GM19240 (cell line): ENCODE results near the gene GALNT13.
"Not testable (repeated sequence)": the region's sequence is repeated elsewhere in the genome, so short reads cannot be mapped to it uniquely, and the experiment has no call there.

Source experiments
- DNase-seq: peaks from one replicate; pipeline ENCODE4 v3.0.0; 2011; ENCODE audit warnings: low spot score; ENCODE audit not compliant: insufficient read length

Gene GALNT13

DNA sequence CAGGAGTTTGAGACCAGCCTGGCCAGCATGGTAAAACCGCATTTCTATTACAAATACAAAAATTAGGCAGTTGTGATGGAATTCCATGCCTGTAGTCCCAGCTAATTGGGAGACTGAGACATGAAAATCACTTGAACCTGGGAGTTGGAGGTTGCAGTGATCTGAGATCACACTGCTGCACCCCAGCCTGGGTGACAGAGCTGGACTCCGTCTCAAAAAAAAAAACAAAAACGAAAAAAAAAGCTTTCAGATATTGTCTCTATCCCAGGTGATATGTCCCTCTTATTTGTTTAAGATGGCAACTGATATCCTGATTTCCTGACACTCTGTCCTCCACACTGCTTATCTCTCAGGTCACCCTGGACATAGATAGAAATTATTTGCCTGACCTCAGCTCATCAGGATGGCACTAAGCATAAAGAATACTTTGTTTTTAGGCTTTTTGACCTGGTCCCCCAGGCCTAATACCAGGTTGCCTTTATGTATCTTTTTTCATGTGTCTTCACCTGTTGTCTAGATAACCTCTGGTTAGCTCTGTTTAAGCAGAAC is 531.6 kb downstream of the GALNT13 start:
- DNase-seq: no peak

DNA sequence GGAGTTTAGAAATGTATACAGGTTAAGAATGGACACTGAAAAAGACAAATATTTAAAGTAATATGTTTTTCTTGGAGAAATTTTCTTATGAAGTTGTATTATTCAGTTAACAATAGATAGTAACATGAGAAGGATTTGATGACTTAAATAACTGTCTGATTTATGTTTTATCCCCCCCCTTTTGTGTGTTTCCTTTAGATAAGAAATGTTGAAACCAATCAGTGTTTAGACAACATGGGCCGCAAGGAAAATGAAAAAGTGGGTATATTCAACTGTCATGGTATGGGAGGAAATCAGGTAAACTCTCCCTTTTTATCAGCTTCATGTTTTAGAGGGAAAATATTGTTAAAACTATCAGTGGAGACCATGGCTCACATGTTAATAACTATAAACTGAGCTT is 537.1 kb downstream of the GALNT13 start:
- DNase-seq: no peak

DNA sequence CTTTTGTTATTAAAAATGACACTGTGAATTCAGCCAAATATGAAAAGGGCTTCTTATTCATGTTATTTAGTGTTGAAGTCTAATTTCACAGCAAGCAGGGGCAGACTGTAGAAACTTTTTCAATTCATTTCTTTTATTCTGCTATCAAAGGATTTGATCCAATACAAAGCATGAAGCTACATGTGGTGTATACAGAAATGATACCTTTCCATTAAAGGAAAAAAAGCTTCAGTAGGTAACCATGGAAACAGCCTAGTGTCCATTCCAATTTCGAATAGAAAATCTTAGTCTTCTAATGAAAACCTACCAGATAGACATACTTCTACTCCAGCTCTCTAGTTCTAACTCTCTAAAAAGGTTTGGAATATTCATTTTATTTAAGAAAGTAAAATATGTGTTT is 550.5 kb downstream of the GALNT13 start:
- DNase-seq: no peak

DNA sequence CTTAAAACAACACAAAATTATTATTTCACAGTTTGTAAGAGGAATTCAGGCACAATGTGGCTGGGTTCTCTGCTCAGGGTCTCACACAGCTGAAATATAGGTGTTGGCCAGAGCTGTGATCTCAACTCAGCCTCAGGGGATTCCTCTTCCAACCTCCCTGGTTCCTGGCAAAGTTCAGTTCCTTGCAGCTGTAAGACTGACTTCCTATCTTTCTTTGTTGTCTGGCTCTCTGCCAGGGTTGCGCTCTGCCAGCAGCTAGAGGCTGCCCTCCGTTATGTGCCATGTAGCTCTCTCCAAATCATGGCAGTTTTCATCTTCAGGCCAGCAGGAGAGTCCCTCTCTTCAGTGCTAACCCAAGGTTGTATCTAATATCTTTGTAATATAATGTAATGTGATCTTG is 554.3 kb downstream of the GALNT13 start:
- no peak for DNase-seq

DNA sequence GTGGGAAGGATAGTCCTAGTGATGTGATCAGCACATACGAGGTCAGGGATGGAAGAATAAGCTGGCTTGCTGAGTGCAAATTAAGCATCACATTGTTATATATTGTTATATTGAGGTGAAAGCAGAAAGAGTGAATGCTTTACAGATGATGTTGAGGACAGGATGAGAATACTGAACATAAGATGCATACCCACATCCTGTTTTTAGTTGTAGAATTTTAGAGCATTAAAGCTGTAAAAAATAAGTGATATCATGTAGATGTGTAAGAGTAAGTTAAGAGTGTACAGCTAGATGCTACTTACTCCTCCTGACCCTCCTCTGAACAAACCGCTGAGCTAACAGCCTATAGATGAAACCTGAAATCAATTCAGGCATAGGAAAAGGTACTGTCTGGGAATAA is 555.7 kb downstream of the GALNT13 start:
- no peak for DNase-seq

DNA sequence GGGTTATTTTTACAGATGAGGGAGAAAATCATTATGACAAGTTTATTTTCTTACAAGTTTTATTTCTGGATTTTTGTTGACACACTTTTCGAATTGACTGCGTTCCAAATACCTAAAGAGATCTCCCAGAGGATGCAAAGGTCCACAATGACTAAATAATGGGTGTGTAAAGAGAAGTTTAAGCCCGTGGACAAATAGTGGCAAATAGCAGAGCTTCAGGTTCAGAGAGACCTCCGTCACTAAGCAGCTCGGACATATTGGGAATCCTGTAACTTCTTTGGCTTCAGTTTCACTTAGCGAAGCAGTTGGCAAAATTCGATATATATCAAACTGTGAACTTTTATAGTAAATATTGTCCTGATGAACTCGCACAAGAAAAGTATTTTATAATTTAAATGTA is 556.3 kb downstream of the GALNT13 start:
- DNase-seq: no peak

DNA sequence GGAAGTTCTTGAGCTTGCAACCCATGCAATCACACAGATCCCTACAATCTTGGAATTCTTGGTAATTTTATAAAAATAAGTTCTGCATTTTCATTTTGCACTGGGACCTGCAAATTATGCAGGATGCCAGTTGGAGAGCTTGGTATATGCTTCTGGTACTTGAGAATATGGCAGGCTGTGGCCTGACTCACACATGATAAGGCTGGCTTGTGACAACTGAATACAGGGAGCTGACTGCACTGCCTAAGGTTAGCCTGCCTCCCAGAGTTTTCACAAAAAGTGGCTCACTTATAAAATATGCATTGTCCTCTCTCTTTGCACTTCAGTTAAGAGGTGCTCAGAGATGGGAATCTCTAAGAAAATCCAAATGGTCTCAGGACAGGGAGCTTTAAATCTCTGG is 561.3 kb downstream of the GALNT13 start:
- no peak for DNase-seq

DNA sequence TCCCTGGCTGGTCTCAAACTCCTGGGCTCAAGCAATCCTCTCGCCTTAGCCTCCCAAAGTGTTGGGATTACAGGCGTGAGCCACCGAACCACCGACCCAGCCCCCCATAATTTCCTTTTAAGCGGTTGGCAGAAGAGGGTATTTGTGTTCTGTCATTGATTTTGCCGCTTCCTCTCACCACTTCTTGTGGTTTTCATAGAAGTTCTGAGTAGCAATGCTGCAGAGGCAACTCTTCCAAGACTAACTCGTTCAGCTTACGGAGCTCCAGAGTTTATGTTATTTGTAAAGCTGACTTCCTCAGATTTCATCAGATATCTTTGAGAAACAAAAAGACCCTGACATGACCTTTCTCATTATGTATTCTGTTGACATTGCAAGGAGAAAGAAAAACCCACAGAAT is 565.4 kb downstream of the GALNT13 start:
- DNase-seq: no peak

DNA sequence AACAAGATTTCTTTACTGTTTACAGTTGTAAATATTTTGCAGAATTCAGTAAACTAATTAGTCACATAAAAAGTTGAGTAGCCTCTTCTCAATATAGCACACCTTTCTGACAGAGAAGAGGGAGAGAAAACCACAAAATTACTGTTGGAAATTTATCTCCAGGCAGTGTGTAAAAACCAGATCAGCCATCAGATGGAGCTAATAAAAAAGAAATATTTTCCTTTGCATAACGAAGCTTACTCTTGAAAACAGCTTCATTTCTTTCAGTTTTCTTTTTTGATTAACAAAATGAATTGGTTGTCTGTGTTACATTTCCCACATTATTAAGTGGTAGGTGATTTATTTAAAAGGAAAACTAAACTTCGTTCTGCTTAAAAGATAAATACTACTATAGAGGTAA is 567.4 kb downstream of the GALNT13 start:
- no peak for DNase-seq

DNA sequence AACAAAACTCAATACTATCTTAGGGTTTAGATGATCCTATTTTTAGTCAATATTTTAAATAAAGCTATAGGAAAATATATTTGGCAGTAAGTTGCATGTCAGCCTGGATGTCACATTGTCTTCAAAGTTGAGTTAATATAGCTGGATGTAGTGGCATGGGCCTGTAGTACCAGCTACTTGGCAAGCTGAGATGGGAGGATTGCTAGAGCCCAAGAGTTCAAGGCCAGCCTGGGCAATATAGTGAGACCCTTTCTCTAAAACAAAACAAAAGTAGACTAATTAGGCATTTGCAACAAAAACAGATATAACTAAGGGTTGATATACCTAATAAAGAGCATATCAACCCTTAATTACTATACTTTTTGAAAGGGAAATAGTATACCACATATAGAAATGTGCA is 572.2 kb downstream of the GALNT13 start:
- DNase-seq: no peak

DNA sequence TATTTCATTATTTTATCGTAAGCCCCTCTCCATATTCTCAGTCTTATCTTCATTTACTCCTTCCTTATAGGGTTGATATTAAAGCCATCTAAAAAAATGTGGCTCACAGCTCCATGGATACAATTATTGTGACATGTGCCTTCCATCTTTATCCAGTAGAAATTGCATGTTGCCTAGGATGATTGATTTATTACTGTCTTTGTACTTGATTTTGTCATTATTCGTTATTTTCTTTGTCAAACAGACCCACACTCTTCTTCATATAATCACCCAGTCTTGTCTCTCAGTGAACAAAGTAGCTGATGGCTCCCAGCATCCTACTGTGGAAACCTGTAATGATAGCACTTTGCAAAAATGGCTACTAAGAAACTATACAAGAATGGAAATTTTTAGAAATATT is 574.6 kb downstream of the GALNT13 start:
- no peak for DNase-seq

DNA sequence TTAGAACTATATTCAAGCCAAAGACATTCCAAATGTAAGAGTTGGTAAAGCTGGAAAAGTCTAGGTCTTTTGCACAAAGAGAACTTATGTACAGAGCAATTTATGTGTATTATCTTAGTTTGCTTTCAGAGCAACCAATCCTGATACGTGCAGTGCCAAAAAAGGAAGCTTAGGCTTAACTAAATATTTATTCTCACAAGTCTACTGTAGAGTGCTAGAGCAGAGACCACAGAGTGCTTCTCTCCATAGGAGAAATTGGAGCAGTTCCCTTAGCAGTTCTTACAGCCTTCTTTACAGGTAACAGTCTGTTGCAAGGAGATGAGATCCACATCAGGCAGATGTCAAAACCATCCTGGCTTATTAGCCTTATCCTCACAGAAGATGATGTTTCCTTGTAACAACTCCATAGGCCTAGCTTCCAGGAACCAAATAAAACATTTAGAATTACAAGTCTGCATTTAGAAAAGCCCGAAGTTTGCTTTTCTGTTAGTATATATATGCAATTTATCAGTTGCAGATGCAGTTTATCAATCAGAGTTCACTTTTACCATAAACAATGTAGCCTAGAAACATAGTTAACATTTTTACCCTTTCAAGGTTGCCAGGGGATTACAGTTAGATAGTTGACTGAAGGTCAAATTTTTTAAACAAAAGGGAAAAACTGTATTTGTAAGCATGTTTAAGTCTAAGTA is 576.2 kb downstream of the GALNT13 start:
- DNase-seq: no peak

DNA sequence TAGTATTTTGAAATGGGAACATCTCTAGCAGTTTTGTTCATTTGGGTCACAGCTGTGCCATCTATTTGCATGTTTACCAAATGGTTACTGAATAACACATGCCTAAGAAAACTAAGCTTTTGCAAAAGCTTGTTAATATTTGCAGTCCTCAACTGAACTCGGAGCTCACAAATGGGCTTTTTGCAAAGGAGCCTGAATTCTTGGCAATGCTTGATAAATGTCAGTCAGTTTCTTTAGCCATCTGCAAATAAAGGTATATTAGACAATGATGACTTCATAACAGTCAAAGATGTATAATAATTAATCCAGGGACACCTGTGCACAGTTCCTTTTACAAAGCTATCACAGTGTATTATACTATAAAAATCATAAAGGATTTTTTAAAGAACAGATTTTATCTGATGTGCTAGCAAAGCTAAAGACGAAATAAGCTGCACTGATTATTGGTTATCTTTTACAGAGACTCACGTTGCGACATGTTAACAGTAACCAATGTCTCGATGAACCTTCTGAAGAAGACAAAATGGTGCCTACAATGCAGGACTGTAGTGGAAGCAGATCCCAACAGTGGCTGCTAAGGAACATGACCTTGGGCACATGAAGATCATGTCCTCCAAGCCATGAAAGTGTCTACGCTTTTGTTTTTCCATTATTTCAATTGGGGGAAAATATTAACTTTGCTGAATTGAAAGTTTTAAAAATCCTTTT is 578.4 kb downstream of the GALNT13 start:
- no peak for DNase-seq

DNA sequence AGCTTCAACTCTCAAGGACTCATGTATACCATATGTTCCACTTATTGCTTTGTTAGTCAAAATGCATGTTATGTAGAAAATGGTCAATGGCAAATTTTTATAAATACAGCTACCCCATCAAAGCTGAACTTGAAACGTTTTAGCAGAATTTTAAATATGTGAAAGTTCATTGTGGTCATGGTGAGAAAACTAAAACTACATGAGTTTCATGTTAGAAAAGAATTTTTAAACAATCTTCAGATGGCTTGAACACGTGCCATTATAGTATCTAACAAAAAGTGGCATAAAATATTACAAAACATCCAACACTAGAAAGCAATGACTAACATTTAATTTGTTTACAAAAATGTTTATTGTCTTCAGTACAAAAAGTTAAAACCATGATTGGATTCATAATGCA is 580.7 kb downstream of the GALNT13 start:
- no peak for DNase-seq

DNA sequence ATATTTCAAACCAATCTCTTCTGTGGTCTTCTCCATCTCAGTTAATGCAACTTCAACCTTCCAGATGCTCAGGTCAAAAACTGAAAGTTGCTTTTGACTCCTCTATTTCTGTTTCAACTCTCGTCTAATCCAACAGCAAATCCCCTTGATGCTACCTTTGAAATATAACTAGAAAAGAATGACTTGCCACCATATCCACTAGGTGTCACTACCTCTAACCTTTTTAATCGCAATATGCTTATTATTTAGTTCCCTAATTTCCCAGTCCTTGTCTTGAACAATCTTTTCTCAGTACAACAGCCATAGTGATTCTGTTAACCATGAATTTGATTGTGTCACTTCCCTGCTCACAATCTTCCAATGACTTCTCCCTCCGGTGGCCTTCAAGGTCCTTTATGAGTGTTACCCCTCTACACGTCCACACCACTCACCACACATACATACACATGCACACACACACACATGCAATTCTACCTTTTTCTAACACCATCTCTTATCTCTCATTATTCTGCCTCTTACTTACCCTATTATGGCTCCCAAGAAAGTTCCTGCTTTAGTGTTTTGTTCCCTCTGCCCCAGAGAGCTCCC is 581.3 kb downstream of the GALNT13 start:
- no peak for DNase-seq

DNA sequence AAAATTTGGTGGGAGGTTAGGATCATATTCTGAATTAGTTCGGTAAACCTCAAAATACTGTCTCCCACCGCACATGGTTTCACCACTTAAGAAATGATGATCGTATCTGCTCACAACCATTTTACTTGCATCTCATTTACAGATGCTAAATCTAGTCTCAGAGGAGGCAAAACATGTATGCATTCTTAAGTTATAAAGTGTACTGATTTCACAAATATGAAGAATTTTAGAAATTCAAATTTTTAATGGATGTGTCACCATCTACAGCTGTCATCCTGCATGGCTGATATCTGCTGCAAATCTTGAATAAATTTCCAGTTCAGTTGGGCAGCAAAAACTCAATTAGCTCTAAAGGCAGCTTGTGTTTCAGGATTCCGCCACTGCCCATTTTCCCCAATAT is 583.4 kb downstream of the GALNT13 start:
- DNase-seq: no peak

DNA sequence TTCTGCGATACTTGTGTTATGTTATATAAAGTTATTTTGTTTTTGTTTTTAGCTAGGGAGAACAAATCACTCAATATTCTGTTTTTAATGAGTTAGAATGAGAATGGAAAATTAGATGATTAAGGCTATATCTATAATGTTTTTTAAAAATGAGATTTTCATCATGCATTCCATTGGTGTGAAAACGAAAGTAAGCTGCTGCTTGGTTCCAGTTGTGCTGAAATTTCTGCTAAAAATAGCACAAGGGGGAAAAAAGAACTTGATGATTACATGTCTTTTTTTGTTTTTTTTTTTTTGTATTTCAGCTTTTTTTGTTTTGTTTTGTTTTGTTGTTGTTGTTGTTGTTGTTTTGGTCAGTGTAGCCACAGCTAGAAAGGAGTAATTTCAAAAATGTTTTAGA is 584.1 kb downstream of the GALNT13 start:
- DNase-seq: no peak

DNA sequence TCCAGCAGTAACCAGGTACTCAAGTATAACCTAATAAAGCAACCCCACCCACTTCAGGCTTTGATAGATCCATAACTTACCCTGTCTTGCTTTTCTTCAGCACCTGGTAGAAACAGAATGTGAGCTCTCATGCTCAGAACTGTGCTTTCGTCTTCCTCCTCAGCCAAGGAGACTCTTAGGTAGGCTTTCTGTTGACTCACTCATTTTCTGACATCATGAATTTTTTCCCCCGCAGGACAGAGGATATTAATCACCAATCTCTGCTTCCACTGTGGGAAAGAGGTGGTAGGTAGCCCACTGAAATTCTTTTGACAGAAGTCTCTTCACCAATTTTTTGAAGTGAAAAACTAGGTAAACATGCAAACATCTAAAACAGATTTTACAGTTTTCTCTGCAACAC is 585.6 kb downstream of the GALNT13 start:
- DNase-seq: no peak

DNA sequence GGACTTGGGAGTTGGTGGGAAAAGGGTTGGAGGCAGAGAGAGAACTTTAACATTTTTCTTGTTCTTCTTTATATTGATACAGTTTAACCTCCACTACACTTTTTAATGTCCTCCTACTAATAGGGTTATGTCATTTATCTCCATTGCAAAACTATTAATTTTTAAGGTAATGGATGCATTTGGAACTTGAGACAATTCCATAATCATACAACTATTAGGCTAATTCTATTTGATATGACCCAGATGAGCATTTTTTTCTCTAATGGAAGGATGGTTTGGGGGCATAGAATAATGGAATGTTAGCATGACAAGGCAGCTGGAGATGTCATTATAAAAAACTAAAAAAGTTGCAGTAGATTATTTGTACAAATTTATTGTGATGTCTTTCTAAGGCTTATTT is 587.6 kb downstream of the GALNT13 start:
- no peak for DNase-seq

DNA sequence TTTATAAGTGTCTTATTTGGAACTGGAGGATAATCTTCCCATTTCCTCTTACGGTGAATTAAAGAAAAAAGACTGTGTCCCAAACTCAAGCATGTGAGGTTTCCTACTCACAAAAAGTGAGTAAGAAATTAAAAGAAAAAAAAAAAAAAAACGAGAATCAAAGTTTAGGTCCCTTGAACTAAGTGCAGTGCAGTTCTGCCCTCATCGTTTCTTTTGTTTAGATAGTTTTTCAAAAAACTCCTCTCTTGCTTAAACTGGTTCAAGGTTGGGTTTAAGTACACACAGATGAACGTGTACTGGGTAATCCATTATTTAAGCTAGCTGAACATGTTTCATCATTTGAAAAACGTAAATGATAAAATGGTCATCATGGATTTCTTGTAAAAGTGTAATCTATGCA is 590.9 kb downstream of the GALNT13 start:
- no peak for DNase-seq

DNA sequence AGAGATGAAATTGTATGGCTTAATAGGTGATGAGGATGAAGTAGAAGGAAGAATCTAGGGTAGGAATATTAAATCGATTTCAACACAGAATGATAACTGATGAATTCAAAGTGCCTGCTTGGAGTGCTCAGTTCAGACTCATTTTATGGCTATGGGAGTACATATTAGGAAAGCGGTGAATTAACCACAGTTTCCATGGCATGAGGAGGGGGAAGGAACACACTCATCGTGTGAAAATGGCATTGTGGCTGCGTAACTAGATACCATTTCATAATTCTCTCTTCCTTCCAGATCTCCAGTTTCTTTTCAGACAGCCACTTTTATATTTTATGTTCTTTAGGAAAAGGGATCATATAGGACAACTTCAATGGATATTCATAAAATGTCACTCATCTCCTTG is 594.5 kb downstream of the GALNT13 start:
- DNase-seq: no peak

DNA sequence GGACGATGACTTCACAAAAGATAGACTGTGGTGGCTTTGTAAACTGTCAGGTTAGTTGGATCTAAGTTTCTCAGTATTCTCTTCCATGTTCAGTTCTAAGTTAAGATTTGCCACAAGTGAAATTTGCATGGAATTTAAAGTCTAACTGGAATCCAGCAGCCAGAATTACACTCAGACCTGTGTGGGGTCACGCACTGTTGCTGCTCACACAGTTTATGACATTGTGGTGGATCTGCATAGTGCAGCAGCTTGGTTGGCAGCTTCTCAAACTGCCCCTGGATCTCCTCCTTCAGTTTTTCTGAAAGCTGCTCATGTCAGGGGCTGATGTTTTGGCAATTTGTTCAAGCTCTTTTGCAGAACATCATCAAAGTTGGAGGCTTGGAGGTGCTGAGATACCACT is 598.7 kb downstream of the GALNT13 start:
- no peak for DNase-seq

DNA sequence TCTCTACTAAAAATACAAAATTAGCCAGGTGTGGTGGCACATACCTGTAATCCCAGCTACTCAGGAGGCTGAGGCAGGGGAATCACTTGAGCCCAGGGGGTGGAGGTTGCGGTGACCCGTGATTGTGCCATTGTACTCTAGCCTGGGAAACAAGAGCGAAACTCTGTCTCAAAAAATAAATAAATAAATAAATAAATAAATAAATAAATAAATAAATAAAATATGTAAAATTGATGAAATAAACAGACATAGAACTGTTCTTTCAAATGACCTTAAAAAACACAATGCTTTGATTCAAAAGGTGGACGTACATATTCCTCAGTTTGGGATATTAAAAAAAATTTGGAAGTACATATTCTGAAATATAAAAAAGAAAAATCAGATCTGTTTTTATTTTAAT is 599.8 kb downstream of the GALNT13 start:
- not testable (repeated sequence) for DNase-seq
